Measurements from ENCODE around the gene FSD2.
"Not testable (repeated sequence)": the region's sequence is repeated elsewhere in the genome, so short reads cannot be mapped to it uniquely, and the experiment has no call there.

The FSD2 gene

DNA sequence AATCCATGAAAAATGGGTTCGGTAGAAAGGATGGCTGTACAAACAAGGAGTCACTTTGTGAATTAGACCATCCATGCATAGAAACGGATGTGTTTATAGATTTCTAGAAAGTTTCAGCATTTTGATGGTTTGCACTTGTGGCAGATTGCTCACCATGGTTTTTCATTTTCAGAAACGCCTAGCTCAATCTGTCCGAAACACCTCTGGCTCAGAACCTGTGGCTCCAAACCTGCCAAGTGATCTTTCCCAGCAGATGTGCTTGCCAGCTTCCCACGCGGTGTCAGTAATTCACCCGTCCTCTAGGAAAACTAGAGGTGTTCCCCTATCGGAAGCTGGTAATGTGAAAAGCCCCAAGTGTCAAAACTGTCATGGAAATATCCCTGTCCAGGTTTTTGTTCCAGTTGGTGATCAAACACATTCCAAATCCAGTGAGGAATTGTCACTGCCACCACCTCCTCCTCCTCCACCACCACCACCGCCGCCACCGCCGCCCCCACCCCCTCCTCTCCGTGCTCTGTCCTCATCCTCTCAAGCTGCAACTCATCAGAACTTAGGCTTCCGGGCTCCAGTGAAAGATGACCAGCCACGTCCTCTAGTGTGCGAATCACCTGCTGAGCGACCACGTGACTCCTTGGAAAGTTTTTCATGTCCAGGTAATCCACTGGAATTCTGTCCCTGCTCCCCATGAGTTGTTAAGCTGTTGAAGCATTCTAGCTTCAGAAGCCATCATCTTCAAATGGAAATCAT lies 24.7 kb upstream of the FSD2 start:
- no peak for DNase-seq (ENCODE audit: low read depth)

DNA sequence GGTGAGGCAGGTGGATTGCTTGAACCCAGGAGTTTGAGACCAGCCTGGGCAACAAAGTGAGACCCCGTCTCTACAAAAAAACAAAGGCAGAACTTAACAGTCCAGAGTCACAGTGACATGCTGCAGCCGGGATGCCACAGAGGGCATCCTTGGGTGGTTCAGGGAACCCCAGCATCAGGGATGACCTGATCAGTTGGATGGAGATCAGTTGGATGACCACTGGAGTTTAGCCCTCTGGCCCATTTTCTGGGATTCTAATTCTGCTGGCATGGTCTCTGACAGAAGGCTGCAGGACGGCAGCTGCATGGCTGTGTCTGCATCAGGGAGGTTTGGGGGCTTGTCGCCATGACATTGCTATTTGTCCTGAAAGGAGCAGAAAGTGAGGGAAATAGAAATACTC lies 23.4 kb upstream of the FSD2 start:
- no peak for DNase-seq (ENCODE audit: low read depth)

DNA sequence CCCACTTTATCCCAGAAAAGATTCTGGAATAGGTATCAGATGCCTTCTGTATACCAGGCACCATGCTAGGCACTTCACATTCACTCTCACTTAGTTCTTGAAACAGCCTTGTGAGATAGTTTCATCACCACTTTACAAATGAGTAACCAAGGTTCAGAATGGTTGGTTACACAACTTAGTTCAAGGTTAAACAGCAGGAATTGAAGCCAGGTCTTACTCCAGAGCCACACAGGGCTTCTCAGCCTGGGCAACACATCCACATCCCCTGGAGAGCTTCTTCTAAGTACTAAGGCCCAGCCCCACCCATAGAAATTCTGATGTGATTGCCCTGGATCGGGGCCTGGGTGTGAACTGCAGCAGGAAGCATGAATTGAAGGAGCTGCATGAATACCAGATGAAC lies 22.2 kb upstream of the FSD2 start:
- DNase-seq (ENCODE audit: low read depth): no peak

DNA sequence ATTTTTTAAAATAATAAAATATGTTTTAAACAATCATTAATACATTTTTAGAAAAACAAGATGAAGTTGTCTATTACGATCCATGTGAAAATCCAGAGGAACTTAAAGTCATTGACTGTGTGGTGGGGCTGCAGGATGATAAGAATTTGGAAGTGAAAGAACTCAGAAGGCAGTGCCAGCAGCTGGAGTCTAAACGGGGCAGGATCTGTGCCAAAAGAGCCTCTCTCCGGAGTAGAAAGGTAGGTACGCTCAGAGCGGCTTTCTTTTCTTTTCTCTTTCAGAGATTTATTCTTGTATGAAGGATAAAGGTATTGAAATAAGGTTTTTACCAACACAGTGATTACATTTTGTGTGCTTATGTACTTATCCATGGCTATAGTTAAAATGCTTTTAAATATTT lies 17.2 kb upstream of the FSD2 start:
- no peak for DNase-seq (ENCODE audit: low read depth)

DNA sequence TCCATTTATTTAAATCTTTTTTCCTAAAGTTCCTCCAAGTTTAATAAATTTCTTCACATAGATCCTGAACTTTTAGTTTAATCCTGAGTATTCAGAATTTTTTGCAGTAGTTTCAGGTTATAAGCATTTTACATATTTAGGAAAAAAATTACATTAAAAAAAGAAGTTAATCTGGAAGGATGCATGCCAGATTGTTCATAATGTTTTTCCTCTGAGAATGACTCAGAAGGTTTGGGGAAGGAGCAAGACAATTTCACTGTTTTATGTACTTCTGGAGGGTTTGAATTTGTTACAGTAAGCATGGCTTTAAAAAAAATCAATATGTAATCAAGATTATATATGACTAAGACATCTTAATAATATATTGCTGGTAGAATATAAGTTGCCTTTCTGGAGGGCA lies 16.0 kb upstream of the FSD2 start:
- not testable (repeated sequence) for DNase-seq (ENCODE audit: low read depth)

DNA sequence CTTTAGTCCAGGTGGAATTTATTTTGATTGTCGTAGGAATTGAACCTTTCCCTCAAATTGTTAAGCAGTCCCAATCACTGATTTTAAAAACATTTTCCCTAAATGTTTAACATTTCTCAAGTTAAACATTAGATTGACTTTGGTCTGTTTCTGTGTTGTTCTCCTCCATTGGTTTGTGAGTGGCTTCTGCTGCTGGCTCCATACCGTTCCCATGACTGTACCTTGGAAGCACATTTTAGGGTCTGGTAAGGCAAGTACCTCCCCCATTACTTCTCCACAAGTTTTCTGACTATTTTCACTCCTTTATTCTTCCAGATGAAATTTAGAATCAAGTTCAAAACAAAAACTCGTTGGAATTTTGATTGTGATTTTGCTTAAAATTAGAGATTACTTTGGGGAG lies 15.5 kb upstream of the FSD2 start:
- DNase-seq (ENCODE audit: low read depth): not testable (repeated sequence)

DNA sequence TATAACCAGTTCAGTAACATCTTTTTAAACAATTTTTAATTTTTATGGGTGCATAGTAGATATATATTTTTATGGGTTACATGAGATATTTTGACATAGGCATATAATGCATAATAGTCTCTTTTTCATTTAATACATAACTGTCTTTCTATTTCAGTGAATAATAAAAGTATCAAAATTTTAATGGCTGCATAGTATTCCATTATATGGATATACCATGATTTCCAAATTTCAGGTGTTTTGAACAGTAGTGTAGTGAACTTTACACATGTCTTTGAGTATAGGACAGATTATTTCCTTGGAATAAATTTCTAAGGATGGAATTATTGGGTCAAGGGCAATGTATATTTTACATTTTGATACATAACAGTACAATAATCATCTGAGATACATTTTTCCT lies 14.3 kb upstream of the FSD2 start:
- DNase-seq (ENCODE audit: low read depth): no peak

DNA sequence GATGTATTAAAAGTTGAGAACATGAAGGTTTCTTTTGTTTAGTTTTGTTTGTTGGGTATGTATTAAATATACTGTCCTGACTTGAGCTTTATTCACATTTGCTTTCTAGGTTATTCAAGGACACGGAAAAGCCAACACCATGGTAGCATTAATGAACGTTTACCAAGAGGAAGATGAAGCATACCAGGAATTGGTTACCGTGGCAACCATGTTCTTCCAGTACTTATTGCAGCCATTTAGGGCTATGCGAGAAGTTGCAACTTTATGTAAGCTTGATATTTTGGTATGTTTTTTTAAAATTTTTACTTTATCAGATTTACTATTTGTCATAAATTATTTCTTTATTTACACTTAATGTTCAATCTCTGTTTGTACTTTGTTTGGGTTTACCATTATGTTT lies 7.1 kb upstream of the FSD2 start:
- no peak for DNase-seq (ENCODE audit: low read depth)

DNA sequence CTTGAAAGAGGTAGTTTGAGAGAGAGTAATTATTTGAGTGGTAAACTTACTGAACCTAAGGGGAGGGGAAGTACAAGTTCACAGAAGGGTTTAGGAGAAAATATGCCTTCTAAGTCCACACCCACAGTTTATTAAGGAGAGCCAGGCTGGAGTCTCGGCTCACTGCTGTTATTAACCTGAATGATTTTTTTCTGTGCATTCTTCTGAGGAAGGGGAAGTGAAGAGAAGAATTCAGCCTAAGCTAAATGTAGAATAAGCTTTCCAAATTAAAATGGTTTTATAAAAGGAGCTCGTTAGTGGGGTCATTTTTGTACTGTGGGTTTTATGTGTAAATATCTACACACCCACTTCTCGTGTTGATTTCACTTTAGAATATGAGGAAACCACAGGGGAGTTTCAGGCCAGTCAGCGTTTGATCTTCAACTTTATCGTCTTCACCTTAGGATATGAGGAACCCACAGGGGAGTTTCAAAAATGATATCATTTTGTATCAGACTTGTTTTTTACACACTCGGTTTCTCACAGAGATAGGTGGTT lies 5.1 kb upstream of the FSD2 start:
- peak; percentile 13 for DNase-seq (ENCODE audit: low read depth)

DNA sequence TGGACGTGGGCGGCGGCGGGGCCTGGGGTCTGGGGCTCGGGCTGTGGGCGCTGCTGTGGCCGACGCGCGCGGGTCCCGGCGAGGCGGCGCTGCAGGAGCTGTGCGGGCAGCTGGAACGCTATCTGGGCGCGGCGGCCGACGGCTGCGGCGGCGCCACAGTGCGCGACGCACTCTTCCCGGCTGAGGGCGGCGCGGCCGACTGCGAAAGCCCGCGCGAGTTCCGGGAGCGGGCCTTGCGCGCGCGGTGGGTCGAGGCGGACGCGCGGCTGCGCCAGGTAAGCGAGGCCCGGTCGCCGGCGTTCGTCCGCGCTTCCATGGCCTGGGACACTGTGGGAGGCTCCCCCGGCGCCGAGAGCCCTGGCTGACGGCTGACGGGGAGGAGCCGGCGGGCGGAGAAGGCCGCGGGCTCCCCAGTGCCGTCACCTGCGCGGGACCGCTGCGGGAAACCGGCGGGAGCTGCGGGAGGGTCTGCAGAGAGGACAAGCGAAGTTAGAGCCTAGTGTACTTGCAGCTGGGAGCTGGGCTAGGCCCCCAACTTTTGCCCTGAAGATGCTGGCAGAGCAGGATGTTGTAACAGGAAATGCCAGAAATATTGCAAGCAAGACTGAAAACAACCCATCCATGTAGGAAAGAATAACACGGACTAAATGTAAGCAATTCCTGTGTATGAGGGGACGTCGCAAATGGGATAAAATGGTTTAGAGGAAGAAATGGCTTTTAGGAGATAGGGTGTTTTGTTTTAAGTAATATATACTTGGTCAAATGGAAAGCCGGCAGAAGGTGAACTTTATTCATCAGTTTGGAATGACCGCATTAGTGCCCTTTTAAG lies 4.4 kb upstream of the FSD2 start:
- peak; percentile 5 for DNase-seq (ENCODE audit: low read depth)

DNA sequence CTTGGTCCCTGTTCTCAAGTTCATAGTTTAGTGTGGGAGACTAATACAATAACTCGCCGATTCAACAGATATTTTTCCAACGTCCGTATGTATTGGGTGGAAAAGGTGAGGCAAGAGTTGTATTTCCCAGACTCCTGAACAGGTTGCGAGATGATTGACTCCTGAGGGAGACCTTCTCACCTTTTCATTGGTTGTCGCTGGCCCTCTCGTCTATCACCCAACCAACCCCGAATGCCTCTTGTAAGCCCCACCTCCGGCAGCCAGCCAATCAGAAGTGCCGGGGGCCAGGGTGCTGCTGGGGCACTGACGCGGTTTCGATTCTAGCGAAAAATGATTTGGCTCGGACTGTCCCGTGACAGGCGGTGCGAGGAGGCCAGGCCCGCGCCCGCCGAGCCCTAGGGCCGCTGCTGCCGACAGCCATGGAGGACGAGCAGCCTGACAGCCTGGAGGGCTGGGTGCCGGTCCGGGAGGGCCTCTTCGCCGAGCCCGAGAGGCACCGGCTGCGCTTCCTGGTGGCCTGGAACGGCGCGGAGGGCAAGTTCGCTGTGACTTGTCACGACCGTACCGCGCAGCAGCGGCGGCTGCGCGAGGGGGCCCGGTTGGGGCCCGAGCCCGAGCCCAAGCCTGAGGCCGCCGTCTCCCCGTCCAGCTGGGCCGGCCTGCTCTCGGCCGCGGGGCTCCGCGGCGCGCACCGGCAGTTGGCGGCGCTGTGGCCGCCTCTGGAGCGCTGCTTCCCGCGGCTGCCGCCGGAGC lies 3.6 kb upstream of the FSD2 start, which contains the start of gene WHAMM:
TSS of gene WHAMM (plus strand) at position 321 of the 753 bp plus-strand sequence. CDS start at position 420, 99 bp downstream.
- DNase-seq (ENCODE audit: low read depth): peak; percentile 88

DNA sequence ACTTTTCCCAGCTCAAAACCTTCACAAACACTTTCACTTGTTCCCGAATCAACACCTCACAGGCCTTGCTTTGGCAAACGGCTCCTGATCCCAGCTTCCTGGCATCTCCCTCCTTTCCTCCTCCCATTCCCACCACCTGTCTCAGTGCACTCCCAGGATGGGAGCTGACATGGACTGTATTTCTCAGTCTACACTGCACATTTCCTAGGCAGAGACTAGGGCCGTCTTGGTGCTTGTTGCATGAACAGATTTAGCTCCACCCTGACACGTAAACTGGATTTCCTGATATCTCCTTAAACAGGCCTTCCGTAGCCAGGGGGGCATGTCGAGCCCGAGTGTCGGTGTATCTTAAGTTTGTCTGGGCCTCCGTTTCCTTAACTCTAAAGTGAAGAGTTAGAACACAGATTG lies 2.8 kb upstream of the FSD2 start:
- DNase-seq (ENCODE audit: low read depth): no peak

DNA sequence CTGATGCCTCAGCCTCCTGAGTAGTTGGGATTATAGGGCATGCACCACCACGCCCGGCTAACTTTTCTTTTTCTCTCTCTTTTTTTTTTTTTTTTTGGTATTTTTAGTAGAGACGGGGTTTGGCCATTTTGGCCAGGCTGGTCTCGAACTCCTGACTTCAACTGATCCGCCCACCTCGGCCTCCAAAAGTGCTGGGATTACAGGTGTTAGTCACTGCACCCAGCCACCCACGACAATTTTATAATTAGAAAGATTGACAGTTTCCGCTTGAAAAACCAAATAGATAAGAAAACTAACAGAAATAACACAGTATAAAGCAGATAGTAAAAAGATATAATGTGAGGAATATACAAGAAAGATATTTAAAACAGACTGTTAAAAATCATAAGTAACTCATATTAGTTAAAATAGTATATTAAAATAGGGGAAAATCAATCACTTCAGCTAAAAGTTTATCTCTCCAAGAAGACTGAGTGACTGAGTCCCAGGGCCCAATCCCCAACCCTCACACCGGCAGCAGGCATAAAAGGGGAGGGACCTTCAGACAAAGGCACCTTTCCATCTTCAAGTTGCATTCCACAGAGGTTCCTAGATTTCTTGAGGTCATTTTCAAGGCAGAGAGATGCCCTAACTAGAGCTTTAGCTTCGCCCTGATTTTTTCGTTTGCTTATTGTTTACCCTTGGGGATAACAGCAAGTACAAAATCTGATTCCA lies 2.2 kb upstream of the FSD2 start:
- no peak for DNase-seq (ENCODE audit: low read depth)

DNA sequence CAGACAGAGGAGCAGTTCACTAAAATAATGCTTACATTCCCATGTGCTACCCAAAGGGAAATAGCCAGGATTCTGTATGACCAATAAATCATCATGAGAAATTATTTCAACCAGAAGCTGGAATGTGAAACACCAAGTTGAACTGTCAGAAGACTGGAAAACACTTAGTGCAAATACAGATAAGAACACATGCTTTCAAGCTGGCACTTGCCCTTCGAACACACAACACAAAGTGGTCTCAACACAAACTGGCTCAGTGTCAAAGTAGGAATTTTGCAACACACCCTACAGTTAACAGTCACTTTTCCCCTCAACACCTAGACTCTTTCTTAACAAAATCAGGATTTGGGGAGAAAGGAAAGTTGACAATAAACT lies 1.3 kb downstream of the FSD2 start:
- DNase-seq (ENCODE audit: low read depth): no peak

DNA sequence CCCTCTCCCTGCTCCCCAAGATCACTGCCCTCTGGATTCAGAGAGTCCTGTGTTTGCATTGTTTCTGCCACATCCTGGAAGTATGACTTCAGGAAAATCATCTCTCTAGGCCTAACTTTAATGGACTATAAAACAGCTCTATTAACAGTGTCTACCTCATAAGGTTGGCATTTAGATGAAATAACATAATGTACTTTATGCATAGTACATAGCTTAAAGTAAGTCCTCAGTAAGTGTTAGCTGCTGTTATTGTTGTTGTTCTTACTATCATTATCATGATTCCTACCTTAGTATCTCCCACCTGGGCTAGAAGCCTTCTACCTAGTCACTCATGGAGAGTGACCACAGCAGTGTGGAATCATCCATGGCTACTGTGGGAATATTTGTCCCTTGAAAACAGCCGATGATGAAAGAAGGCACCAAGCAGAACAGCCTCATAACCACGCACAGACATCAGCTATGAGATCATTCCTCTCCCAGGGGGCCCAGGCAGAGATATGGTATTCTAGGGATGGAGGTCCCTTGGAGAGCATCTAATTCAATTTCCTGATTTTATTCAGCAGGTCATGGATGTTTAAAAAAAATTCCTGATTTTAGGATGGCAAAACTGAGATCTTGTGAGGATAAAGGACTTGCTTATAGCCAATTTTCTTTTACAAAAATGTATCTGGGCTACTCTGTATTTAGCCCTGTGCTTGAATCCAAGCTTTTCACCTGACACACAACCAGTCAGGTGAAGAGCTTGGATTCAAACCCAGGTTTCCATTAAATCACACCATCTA lies 1.9 kb downstream of the FSD2 start:
- DNase-seq (ENCODE audit: low read depth): no peak

DNA sequence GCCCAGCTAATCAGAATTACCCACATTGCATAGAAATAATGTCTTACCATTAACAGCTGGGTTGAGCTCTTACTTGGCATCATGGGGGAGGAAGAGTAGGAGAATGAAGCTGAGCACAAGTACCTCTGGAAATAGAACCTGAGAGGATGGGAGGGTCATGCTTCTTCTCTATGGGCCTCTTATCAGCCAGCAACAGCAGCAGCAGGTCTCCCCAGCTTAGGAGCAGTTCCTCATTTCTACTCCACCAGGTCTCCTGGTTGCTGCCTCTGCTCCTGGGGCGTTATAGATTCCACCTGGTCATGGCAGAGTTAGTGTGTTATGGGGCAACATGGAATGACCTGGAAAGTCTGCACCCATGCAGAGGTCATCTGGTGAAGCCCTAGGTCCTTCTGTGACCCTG lies 3.4 kb downstream of the FSD2 start:
- DNase-seq (ENCODE audit: low read depth): no peak

DNA sequence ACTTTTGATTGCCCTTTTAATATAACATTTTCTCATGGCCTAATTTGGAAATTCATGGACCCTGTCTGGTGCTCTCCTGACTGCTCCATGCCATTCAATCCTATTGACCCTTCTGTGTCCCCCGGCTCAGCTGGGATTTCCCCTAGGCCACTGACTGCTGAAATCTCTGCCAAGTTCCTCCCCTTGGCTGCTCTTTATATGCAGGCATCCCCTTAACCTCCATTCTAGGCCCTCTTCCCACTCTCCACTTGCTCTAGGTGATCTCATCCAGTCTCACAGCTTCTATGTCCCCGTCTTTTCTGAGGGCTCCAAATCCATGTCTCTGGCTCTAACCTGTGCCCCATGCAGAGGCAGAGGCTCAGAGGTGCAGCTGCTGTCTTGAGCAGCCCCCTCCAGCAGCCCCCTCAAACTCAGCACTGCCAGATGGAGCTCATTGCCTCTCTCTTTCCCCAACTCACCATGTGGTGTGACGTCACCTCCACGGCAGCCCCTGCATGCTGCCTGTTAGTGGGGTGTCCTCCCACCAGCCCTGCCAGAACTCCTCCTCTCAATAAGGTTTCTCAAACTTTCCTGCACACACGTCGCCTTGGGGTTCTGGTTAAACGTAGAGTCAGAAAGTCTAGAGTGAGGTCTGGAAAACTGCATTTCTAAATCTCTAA lies 6.6 kb downstream of the FSD2 start:
- no peak for DNase-seq (ENCODE audit: low read depth)

DNA sequence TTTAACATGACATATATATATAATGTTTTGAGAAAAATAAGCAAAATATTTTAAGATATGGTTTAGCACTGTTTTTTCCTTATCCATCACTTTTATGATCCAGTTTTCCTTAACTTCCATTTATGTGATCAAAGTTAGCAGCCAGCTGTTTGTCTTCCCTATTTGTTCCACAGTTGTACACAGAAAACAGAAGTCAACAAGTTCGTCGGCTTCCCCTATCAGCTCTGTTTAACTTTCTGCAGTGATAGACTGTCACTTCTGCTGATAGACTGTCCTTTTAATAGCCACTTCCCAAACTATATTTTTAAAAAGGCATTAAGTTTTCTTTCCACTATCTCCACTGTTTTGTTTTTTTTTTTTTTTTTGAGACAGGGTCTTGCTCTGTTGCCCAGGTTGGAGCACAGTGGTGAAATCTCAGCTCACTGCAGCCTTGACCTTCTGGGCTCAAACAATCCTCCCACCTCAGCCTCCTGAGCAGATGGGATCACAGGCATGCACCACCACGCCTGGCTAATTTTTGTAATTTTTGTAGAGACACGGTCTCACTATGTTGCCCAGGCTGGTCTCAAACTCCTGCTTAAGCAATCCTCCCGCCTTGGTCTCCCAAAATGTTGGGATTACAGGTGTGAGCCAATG lies 7.2 kb downstream of the FSD2 start:
- DNase-seq (ENCODE audit: low read depth): no peak

DNA sequence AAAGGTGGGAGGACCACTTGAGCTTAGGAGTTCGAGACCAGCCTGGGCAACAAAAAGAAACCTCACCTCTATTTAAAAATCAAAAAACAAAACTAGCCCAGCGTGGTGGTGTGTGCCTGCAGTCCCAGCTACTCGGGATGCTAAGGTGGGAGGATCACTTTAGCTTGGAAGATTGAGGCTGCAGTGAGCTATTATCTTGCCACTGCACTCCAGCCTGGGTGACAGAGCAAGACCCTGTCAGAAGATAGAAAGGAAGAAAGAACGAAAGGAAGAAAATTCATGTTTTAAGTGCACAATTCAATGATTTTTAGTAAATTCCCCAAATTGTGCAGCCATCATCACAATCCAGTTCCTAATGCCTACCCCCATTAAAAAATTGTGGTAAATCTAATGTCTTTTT lies 7.8 kb downstream of the FSD2 start:
- DNase-seq (ENCODE audit: low read depth): no peak

DNA sequence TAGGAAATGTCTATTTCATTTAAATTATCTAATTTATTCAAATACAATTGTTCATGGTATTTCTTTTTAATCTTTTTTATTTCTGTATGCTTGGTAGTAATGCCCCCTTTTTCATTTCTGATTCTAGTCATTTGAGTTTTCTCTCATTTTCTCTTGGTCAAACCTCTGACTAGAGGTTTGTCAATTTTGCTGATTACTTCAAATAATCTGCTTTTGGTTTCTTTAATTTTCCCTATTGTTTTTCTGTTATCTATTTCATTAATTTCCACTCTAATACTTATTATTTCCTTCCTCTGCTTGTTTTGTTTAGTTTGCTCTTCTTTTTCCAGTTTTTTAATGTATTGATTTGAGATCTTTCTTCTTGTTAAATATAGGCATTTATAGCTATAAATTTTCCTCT lies 12.1 kb downstream of the FSD2 start:
- DNase-seq (ENCODE audit: low read depth): no peak
